COR-L47 (cell line): ENCODE measurements around the gene SLC12A4.
"Not testable (repeated sequence)": the region's sequence is repeated elsewhere in the genome, so short reads cannot be mapped to it uniquely, and the experiment has no call there.

Experiments
- DNase-seq: peaks from one replicate; lab custom pipeline; 2025; lab: John Stamatoyannopoulos, UW

SLC12A4 gene

DNA sequence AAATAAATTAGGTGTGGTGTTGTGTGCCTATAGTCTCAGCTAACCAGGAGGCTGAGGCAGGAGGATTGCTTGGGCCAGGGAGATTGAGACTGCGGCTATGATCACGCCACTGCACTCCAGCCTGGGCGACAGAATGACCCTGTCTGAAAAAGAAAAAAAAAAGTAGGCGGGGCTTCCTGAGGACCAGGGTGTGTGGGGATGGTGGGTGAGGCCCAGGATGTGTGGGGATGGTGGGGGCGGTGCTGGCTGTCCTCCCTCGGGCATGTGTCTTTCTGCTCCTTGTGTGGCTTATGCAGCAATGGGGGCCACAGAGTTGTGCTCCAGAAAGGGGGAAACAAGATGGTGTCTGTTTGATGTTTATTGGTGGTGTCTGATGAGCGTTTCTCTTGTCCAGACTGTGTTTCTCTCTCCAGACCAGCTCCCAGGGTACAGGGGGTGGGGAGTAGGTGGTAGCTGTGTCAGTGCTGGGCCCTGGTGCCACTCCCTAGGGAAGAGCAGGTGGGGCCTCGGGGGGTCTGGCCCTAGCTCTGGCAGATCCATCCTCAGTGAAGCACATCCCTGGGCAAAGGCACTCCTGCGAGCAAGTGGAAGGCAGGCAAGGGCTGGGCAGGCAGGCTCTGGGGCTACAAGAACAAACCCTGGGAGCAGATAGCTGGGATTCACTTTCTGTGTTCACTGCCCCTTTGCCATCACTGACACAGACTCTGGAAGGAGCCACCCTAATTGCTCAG, 26.8 kb downstream of the SLC12A4 start:
- DNase-seq: no peak

DNA sequence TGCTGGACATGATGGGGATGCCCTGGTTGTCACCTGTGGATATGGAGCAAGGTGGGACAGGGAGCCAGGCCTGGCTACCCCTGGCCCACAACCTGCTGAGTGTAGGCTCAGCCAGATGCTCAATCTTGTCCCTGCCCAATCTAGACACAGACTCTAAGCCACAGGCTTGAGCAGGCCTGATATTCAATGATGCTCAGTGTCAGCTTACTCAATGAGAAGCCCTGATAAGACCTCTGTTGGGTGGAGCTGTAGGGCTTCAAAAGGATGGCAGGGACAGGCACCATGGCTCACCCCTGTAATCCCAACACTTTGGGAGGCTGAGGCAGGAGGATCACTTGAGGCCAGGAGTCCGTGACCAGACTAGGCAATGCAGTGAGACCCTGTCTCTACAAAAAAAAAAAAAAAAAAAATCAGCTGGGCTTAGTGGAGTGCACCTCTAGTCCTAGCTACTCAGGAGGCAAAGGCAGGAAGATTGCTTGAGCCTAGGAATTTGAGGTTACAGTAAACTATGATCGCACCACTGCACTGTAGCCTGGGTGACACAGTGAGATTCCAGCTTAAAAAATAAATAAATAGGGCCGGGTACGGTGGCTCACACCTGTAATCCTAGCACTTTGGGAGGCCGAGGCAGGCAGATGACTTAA, 27.9 kb downstream of the SLC12A4 start:
- DNase-seq: no peak

DNA sequence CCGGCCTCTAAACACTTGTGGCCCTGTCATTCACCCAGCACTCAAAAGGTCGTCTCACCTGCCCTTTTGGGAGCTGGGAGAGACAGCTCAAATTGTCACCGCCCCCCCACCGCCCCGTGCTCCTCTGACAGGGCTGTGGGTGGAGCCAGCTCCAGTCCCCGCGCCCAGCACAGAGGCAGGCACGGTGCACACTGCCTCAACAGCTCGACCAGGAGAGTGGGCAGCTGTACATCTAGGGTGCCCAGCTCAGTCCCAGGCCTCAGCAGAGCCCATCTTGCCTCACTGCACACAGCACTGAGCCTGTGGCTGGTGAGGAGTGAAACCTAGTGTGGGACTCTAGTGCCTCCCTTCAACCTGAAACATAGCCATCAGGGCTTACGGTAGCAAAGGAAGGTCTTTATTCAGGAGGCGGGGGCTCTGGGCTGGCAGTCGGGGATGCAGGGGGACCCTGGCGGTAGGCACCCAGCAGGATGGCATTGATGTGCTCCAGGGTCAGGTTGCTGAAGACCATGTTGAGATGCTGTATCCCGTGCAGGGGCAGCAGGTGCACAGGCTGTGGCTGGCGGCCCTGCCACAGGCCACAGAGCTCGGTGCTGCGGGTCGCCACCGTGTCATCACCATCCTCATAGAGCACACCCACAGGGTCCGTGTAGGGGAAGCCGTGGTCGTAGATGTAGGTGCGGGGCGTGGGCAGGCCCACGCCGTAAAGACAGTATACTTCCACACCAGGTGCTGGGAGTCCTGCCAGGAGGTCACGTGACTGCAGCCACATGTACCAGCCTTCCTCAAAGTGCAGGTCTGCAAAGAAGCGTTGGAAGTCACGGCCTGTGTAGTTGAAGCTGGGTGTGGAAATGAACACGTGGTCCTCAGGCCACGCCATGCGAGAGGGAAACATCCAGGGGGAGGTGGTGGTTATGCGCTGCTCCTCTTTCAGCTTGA, 28.7 kb downstream of the SLC12A4 start:
- DNase-seq: no peak

DNA sequence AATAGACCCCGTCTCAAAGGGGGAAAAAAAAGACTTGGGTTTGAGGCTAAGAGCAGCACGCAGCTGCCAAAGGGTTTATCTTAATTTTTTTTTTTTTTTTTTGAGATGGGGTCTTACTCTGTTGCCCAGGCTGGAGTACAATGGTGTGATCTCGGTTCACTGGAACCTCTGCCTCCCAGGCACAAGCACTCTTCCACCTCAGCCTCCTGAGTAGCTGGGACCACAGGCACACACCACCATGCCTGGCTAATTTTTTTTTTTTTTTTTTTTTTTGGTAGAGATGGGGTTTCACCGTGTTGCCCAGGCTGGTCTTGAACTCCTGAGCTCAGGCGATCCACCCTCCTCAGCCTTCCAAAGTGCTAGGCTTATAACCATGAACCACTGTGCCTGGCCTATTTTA, 30.7 kb downstream of the SLC12A4 start:
- DNase-seq: not testable (repeated sequence)

DNA sequence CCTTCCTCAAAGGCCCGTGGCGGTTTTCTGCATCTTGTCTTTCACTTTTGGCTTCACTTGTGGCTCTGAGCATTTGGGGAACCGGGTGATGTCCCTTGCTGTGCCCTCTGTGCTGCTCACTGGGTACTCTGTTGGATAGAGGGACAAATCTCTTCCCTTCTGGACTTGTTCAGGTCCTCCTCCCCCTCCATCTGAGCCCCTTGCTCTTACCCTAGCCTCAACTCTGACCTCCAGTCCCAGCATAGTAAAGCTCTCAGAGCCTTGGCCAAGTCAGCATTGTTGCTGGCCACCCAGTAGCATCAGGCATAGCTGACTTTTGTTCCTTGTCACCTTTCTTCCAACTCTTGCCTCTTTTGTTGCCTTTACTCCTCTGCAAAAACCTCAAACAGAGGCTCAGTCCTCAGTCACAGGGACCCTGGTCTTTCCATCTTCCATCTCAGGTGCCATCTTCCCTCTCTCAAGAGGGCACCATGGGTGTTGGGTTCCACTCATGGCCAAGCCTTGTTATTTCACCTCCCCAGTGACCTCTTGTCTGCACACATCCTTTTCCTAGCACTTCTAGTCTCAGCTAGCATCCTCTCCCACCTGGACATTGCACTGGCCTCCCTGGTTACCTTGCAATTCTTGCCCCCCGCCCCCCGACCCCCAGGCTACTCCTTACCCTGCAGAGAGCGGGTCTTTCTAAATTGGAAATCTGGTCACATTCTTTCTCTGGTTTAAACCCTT, 31.4 kb downstream of the SLC12A4 start:
- DNase-seq: no peak

DNA sequence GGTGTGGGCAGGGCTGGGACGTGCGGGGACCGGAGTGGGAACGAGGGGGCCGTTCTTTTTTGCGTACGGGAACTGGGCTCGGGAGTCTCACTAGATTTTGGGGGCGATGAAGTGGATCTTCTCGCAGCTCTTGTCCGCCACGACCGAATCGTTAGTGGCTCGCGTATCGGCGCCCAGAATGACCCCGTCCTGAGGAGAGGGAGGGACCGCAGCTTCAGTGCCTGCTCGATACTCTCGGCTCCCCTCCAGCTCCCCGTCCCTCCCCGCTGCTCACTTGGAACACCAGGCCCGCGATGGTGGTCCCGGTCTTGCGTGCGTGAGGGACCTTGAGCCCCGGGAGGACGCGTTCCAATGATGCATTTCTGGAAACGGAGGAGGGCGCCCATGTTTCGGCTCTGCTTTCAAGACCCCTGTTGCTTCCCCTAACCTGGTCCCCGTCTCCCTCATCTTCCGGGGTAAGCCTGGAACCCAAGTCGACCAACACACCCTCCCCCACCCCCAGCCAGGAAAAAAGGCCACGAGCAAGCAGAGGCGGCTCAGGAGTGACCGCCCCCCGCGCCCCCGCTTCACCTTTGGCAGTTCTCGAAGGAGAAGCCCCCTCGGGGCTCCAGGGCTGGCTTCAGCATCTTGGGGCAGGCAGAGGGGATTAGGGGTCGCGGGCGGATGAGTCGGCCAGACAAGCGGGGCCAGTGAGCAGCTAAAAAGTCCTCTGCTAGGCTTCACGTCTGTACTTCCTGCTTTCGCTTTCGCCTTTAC, 32.1 kb downstream of the SLC12A4 start, which contains the start of gene PSMB10:
Gene PSMB10 (minus strand): TSS at position 727 of the 756 bp plus-strand sequence. CDS start 101 bp downstream, at position 626.
- peak; percentile 31 for DNase-seq

DNA sequence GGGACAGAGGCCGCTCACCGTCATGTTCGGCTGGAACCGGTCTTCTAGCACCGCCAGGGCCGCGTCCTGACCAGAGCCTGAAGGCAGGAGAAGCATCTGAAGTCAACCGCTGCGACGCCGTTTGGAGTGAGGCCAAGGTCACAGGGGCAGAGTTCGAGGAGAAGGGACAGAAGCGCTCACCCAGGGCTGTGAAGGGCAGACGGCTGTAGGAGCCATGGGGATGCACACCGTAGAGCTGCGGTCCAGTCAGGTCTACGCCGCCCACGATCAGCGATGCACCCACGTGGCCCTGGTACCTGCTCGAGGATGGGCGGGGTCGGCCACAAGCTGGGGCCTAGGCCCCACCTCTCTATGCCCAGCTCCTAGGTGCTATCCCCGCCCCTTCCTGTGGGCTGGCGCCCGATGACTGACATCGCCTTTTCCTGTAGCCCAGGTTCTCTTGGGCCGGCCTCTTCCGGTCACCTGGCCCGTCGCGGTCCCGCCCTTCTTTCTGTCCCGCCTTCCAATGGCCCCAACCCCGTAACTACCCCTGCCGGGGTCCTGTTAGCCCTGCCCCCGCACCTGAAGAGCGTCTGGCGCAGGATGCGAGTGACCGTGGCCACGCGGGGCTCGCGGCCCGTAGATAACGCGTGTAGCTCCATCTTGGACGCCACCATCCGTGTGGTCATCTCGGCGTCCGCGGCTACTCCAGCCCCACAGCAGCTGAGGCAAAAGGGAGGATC, 32.9 kb downstream of the SLC12A4 start:
- DNase-seq: peak; percentile 99

DNA sequence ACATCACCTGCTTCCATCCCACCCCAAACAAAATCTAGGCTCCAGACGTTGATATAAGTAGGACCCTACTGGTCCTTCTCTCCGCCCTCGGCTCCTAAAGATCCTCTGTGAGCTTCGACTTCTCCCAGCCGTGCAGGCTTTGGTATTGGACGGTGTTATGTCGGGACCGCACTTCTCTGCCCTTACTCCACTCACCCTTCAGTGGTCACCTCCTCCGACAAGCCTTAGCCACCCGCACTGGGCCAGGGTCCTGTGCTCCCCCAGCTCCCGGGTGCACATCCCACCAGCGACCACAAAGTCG, 33.4 kb downstream of the SLC12A4 start:
- no peak for DNase-seq

DNA sequence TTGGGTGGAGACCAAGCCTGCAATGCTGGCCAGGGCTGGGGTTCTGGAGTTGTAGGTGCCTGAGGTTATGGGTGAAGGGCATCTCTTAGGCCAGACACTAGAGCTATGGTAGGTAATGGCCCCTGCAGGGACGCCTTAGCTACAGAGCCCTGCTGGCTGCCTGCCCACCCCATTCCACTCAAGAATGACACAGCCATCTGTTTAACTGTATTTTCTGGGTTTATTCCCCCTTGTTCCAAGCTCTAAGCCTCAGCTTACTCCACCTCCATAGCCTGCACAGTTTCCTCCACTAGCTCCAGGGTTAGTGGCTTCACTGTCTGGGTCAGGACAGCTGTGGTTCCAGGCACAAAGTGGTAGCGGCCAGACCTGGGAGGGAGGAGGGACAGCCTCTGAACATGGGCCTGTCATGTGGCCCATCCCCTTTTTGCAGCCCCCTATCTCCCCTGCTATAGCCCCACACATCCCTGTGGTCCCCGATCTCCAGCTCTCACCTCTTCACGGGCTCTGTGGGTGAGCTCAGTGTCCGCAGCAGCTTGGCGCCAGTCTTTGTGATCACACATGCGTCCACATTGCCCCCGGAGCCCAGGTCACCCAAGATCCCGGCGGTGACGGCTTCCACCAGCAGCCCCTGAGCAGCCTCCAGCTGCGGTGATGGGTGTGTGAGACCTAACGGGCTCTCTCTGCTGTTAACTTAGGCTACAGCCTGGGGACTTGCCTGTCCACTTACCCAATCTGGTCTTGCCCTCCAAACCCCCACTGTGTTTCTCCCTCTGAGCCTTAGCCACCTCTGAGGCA, 33.9 kb downstream of the SLC12A4 start:
- no peak for DNase-seq

DNA sequence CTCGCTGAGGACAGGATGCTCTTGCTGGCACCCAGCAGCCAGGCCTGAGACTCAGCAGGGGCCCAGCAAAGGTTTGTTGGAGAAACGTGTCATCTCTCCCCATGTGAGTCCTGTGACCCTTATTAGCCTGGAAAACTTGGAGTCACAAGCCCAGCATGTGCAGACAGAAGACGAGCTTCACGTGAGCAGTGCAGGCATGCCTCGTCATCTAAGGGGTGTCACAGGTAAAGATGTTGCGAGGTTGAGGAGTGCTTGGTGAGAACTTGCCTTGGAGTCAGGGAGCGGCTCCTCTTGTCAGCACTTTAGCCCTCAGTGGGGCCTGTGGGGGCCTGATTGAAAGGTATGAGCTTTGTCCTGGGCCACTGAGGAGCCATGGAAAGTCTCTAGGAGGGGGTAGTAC, 34.6 kb downstream of the SLC12A4 start:
- DNase-seq: no peak

DNA sequence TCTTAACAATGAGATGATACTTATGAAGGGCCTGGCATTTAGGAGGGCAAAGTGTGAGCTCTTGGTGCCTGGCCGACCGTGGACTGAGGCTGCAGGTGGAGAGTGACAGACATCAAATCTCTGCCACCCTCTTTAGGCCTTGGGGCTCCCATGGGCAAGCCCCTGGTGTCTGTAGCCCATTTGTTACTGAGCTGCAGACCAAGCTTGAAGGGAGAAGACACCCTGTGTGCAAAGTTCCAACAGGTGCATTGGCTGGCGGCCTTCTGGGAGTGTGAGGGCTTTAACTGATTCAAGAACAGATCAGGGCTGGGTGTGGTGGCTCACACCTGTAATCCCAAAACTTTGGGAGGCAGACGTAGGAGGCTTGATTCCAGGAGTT, 36.0 kb downstream of the SLC12A4 start:
- no peak for DNase-seq

DNA sequence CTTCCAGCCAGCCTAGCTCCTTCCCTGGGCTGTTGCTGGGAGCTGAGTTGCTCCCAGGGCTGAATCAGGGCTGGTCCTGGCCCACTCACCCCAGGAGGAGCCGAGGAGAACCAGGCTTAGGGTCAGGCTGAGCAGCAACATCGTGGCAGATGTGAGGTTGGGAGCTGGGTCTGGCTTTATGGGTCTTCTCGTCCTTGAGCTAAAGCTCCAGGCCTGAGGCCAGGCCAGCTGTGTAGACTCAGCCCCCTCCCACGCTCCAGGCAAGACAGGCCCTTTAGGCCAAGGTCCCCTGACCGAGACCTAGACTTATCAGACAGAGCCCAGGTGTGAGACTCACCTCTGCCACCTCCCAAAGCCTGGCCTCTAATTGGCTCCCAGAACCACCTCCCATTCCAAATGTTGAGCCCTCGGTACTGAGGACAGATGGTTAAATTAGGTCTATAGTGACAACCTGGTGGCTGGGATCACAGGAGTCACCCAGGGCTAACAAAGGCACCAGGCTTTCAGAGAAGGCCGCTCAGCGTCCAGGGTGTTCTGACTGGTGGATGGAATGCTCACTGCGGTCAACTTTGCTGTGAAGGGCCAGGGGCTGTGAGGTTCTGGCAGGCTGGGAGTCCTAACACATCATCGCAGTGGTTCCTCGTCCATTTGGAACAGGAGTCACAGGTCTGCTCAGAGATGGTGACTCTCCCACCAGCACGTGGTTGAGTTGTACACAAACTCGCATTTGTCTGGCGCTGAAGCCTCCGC, 36.5 kb downstream of the SLC12A4 start, which contains the start of gene CTRL:
Gene CTRL (minus strand): TSS at position 151 of the 750 bp plus-strand sequence. CDS start 10 bp downstream, at position 141.
- no peak for DNase-seq

DNA sequence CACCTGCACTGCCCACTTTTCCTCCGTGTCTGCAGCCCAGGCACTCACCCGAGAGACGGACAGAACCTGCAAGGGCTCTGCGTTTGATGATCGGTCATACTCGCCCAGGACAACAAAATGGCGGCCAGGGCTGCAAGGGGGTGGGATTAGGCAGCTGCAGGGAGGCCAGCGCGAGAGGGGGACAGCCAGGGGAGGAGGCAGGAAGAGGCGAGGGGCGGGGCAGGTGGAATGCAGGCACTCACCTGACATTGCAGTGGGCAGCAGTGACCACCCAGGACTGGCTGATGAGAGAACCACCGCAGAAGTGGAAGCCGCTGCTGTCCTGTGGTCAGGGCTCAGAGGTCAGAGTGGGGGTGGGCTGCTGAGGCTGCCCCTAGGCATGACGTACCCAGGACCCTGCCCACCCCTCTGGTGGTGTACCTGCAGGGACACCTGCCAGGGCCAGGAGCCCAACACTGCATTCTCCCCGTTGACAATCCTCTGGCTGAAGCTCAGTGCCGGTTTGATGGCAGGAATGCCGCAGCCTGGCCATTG, 37.7 kb downstream of the SLC12A4 start:
- no peak for DNase-seq

DNA sequence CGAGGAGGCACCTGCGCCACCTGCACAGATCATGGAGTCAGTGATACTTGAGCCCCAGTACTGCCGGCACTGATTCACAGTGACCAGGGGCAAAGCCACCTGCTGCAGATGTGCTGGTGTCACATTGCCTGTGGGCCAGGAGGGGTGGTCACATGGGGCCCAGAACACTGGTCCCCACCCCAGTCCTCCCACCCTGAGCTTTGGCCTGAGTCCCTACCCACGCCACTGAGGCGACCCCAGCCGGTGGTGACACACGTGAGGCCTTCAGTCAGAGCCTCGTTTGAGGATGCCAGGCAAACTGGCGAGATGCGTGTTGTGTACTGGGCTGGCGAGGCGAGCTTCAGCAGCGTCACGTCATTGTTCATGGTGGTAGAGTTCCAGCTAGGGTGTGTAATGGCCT, 38.2 kb downstream of the SLC12A4 start:
- no peak for DNase-seq

DNA sequence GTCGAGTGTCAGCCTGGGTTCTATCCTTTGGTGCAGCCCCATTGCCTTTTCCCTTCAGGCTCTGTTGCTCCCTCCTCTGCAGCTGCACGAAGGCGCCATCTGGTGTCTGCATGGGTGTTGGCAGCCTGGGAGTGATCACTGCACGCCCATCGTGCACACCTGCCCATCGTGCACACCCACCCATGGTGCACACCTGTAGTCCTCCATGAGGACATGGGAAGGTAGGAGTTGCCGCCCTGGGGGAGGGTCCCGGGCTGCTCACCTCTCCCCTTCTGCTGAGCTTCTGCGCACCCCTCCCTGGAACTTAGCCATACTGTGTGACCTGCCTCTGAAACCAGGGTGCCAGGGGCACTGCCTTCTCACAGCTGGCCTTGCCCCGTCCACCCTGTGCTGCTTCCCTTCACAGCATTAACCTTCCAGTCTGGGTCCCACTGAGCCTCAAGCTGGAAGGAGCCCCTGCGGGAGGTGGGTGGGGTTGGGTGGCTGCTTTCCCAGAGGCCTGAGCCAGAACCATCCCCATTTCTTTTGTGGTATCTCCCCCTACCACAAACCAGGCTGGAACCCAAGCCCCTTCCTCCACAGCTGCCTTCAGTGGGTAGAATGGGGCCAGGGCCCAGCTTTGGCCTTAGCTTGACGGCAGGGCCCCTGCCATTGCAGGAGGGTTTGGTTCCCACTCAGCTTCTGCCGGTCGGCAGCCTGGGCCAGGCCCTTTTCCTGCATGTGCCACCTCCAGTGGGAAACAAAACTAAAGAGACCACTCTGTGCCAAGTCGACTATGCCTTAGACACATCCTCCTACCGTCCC, 39.7 kb downstream of the SLC12A4 start:
- DNase-seq: peak; percentile 85

DNA sequence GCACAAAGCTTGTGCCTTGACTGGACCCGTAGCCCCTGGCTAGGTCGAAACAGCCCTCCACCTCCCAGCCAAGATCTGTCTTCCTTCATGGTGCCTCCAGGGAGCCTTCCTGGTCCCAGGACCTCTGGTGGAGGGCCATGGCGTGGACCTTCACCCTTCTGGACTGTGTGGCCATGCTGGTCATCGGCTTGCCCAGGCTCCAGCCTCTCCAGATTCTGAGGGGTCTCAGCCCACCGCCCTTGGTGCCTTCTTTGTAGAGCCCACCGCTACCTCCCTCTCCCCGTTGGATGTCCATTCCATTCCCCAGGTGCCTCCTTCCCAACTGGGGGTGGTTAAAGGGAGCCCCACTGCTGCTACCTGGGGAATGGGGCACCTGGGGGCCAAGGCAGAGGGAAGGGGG, 40.3 kb downstream of the SLC12A4 start:
- no peak for DNase-seq

DNA sequence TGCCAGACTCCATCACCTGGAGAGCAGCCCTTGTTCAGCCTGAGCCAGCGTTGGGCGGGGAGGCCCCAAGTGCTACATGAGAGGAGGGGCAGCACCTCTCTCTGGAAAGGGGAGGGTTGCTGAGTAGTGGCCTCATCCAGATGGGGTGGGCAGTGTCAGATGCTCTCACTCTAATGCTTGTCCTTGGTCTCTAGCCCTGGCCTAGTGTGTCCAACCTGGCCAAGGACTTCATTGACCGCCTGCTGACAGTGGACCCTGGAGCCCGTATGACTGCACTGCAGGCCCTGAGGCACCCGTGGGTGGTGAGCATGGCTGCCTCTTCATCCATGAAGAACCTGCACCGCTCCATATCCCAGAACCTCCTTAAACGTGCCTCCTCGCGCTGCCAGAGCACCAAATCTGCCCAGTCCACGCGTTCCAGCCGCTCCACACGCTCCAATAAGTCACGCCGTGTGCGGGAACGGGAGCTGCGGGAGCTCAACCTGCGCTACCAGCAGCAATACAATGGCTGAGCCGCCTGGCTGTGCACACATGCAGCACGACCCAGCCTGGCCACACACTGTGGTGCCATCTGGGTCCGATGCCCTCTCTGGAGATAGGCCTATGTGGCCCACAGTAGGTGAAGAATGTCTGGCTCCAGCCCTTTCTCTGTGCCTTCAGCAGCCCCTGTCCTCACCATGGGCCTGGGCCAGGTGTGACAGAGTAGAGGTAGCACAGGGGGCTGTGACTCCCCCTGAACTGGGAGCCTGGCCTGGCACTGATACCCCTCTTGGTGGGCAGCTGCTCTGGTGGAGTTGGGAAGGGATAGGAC, 41.1 kb downstream of the SLC12A4 start:
- DNase-seq: no peak
